ENCODE measurements around the gene SCAMP2.

GRCh38 chr15:74868059-74868458, 5.1 kb downstream of the SCAMP2 start:
- TF ChIP-seq CTCF (IDR thresholded peaks at IDR 0.05 in 4 of 5, conservative IDR thresholded peaks at IDR 0.05 in 1 of 5): no peak
- TF ChIP-seq POLR2A (IDR thresholded peaks at IDR 0.05): peak in 1 of 2 donors; percentile 17

Data from gastrocnemius medialis (tissue), 4 donors.